Measurements from ENCODE around the gene NPW. TPM values are rescaled to one million over a fixed set of nuclear protein-coding genes. Genes with fewer than 3 reads are reported as not detected.
"Not testable (repeated sequence)": the region's sequence is repeated elsewhere in the genome, so short reads cannot be mapped to it uniquely, and the experiment has no call there.

Gene NPW
- total RNA-seq, 1 donor from 2014 or later: 5.0 TPM

- peaks cover 2% of the 10 kb centered on the region for H3K36me3 Mint-ChIP-seq (ENCODE audit: insufficient read depth)
- H3K27me3 Mint-ChIP-seq: no peaks in the 10 kb centered on the region
- peak overlapping the region; percentile 46 for H3K27ac Mint-ChIP-seq
- peak overlapping the region; percentile 72 for H3K4me3 Mint-ChIP-seq (ENCODE audit: low read depth)
- peaks cover 21% of the 10 kb centered on the region for H3K4me1 Mint-ChIP-seq (ENCODE audit: low read depth)
- H3K9me3 Mint-ChIP-seq (ENCODE audit: low read depth): no peaks in the 10 kb centered on the region
- no peak for TF ChIP-seq CTCF (IDR thresholded peaks at IDR 0.05; ENCODE audit: unreplicated experiment)
- DNase-seq (ENCODE audit: low spot score, unreplicated experiment): no peak
Measured at GRCh38 chr16:2008009-2008526, 11.5 kb upstream of the NPW start.

- H3K27me3 Mint-ChIP-seq: no peaks in the 10 kb centered on the region
- no peak for DNase-seq (ENCODE audit: low spot score, unreplicated experiment)
Measured at GRCh38 chr16:2008631-2009163, 10.9 kb upstream of the NPW start.

GRCh38 chr16:2009164-2009711, 10.3 kb upstream of the NPW start:
- H3K4me1 Mint-ChIP-seq (ENCODE audit: low read depth): peaks cover 21% of the 10 kb centered on the region
- no peaks in the 10 kb centered on the region for H3K9me3 Mint-ChIP-seq (ENCODE audit: low read depth)
- TF ChIP-seq CTCF (IDR thresholded peaks at IDR 0.05; ENCODE audit: unreplicated experiment): no peak
- H3K4me3 Mint-ChIP-seq (ENCODE audit: low read depth): peak overlapping the region; percentile 72
- no peaks in the 10 kb centered on the region for H3K27me3 Mint-ChIP-seq
- peaks cover 2% of the 10 kb centered on the region for H3K36me3 Mint-ChIP-seq (ENCODE audit: insufficient read depth)
- no peak overlapping the region for H3K27ac Mint-ChIP-seq
- no peak for DNase-seq (ENCODE audit: low spot score, unreplicated experiment)

More at GRCh38 chr16:2008631-2009163, 10.9 kb upstream of the NPW start:
- Mint-ChIP-seq H3K36me3 (ENCODE audit: insufficient read depth) (peaks cover 2% of the 10 kb centered on the region), H3K4me1 (ENCODE audit: low read depth) (peaks cover 21% of the 10 kb centered on the region), H3K9me3 (ENCODE audit: low read depth) (no peaks in the 10 kb centered on the region), H3K4me3 (ENCODE audit: low read depth) (peak overlapping the region; percentile 72), H3K27ac (peak overlapping the region; percentile 46)
- TF ChIP-seq CTCF (IDR thresholded peaks at IDR 0.05; ENCODE audit: unreplicated experiment): no peak

- Mint-ChIP-seq H3K9me3 (ENCODE audit: low read depth) (no peaks in the 10 kb centered on the region), H3K27ac (peak within 1 kb of the TSS; percentile 95), H3K27me3 (no peaks in the 10 kb centered on the region), H3K36me3 (ENCODE audit: insufficient read depth) (peaks cover 2% of the 10 kb centered on the region), H3K4me3 (ENCODE audit: low read depth) (peak within 1 kb of the TSS; percentile 87), H3K4me1 (ENCODE audit: low read depth) (peaks cover 17% of the 10 kb centered on the region)
- peak; percentile 69 for DNase-seq (ENCODE audit: low spot score, unreplicated experiment)
- no peak for TF ChIP-seq CTCF (IDR thresholded peaks at IDR 0.05; ENCODE audit: unreplicated experiment)
Measured at GRCh38 chr16:2009791-2010510, 9.6 kb upstream of the NPW start, which contains the start of gene ZNF598. Gene ZNF598, minus strand, starts transcription at chr16:2009821.

GRCh38 chr16:2011726-2012125, 7.9 kb upstream of the NPW start:
- H3K9me3 Mint-ChIP-seq (ENCODE audit: low read depth); H3K27ac Mint-ChIP-seq; H3K27me3 Mint-ChIP-seq; DNase-seq (ENCODE audit: low spot score, unreplicated experiment); H3K36me3 Mint-ChIP-seq (ENCODE audit: insufficient read depth); H3K4me3 Mint-ChIP-seq (ENCODE audit: low read depth): not testable (repeated sequence)
- H3K4me1 Mint-ChIP-seq (ENCODE audit: low read depth): peaks cover 16% of the 10 kb centered on the region
